HFFc6 (cell line): ENCODE results near the gene CKB. TPM values are rescaled to one million over a fixed set of nuclear protein-coding genes. Genes with fewer than 3 reads are reported as not detected.

Experiments used
- DNase-seq: peaks from one replicate; pipeline ENCODE4 v3.0.0-alpha.2; 2018
- H3K27ac Mint-ChIP-seq: 2 replicates; pipeline ENCODE4 v1.8.0; 2020; ENCODE audit warnings: mild to moderate bottlenecking, mixed read lengths
- H3K27me3 Mint-ChIP-seq: 2 replicates; pipeline ENCODE4 v1.8.0; 2021; ENCODE audit warnings: mild to moderate bottlenecking, moderate library complexity, mixed read lengths; ENCODE audit not compliant: insufficient read depth
- H3K36me3 Mint-ChIP-seq: 2 replicates; pipeline ENCODE4 v1.8.0; 2021; ENCODE audit warnings: low read depth, mixed read lengths
- H3K4me1 Mint-ChIP-seq: 2 replicates; pipeline ENCODE4 v1.8.0; 2020; ENCODE audit warnings: low read depth, mixed read lengths
- H3K4me3 Mint-ChIP-seq: 2 replicates; pipeline ENCODE4 v1.8.0; 2020; ENCODE audit warnings: mild to moderate bottlenecking, moderate library complexity, mixed read lengths
- H3K9me3 Mint-ChIP-seq: 2 replicates; pipeline ENCODE4 v1.8.0; 2020; ENCODE audit warnings: mild to moderate bottlenecking, mixed read lengths
- total RNA-seq, 6 experiments: library from RNA; stranded (reverse); fragmentation: NEBNext Ultra II Directional; extraction: Animal tissue kit (Norgen Biotek cat#: 25700); gene quantifications; 2 replicates in 1 of 6; 3 replicates in 5 of 6; pipeline ENCODE4 v1.2.3, GENCODE V29; 2021
- TF ChIP-seq, protein P1 (sequence below): fragments of 200-600 bp; sonication (generic); IDR thresholded peaks from 2 replicates; pipeline ENCODE4 v1.5.0; 2021; ENCODE audit warnings: antibody characterized with exemption, mild to moderate bottlenecking

The CKB gene
- total RNA-seq, 6 experiments from 2014 or later = 16.6 to 31.3 (median 19.4) TPM

DNA sequence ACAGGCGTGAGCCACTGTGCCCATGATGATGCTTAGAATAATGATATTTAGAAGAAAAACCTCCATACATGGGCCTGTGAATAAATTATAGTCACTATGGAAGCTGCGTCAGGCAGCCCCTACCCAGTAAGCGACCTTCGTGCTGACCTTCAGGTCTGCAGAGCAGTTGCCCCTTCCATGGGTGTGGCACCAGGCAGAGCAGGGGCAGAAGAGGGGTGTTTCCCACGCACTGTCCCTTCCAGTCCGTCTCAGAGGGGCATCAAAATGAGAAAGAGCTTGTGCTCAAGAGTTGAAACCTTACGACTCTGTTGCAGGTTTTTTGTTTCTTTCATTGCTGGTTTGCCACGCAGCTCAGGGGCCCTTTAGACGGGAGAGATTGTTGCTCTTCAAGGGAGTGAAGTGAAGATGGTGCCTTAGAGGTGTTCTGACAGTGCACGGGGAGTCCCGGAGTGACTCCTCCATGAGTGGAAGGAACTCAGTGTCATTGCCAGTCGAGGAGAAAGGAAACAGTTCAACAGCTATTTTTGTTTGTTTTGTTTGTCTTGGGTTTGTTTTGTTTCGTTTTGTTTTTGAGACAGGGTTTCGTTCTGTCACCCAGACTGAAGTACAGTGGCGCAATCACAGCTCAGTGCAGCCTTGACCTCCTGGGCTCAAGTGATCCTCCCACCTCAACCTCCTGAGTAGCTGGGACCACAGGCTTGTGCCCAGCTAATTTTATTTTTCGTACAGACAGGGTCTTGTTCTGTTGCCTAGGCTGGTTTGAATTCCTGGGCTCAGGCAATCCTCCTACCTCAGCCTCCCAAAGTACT, 13.9 kb downstream of the CKB start:
- Mint-ChIP-seq H3K36me3 (peaks cover 45% of the 10 kb centered on the region), H3K4me3 (no peak overlapping the region; the same call in 1 of the 2 replicates), H3K27me3 (peaks cover 15% of the 10 kb centered on the region), H3K9me3 (no peaks in the 10 kb centered on the region), H3K27ac (peak overlapping the region; percentile 4; the same call in 1 of the 2 replicates), H3K4me1 (no peaks in the 10 kb centered on the region)
- TF ChIP-seq, protein P1, sequence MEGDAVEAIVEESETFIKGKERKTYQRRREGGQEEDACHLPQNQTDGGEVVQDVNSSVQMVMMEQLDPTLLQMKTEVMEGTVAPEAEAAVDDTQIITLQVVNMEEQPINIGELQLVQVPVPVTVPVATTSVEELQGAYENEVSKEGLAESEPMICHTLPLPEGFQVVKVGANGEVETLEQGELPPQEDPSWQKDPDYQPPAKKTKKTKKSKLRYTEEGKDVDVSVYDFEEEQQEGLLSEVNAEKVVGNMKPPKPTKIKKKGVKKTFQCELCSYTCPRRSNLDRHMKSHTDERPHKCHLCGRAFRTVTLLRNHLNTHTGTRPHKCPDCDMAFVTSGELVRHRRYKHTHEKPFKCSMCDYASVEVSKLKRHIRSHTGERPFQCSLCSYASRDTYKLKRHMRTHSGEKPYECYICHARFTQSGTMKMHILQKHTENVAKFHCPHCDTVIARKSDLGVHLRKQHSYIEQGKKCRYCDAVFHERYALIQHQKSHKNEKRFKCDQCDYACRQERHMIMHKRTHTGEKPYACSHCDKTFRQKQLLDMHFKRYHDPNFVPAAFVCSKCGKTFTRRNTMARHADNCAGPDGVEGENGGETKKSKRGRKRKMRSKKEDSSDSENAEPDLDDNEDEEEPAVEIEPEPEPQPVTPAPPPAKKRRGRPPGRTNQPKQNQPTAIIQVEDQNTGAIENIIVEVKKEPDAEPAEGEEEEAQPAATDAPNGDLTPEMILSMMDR = no peak
- no peak for DNase-seq

DNA sequence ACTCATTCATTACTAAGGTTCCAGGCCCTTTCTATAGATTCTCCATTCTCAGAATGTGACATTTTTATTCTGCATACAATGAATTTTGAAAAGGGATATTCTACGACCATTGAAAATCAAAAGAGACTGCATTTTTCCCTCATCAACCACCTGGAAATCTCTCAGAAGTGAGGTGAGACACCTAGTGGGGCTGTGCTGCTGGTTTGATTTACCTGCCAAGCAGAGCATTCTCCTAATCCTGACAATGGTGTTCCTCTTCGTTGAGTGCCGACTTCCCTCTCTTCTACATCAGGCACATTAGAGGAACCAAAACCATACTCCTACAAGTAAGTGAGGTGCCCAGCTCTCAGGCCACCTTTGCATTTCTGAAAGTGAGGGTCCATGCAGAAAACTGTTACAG, 14.9 kb downstream of the CKB start:
- no peak for DNase-seq

DNA sequence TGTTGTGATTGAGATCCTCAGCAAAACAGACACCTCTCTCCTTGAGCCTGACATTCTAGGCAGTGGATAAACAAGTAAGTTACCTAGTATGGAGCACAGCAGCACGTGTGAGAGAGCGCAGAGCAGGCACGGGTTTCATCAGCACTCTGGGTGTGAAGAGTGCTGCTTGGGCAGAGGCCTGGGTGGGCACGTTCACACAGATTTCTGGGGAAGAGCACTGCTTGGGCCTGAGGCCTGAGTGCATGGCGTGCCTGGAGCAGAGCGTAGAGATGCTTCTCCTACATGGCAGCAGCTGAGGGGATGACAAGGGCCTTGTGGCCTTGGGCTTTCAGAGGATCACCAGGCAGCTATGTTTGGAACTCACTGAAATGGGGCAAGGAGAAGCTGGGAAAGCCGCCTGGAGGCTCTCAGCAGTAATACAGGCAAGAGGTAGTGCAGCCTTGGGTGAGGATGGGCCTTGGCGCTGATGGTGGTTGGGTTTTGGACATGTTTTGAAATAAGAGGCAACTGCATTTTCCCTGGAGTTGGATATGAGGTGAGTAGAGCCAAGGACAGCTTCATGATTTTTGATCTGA, 17.6 kb downstream of the CKB start:
- TF ChIP-seq, protein P1 = peak; percentile 47
- Mint-ChIP-seq H3K4me1 (peaks cover 13% of the 10 kb centered on the region), H3K36me3 (peaks cover 55% of the 10 kb centered on the region)

More for the DNA sequence above, 14.9 kb downstream of the CKB start:
- no peaks in the 10 kb centered on the region for H3K4me1 Mint-ChIP-seq
- H3K4me3 Mint-ChIP-seq = no peak overlapping the region
- H3K27ac Mint-ChIP-seq = no peak overlapping the region
- peaks cover 53% of the 10 kb centered on the region for H3K36me3 Mint-ChIP-seq
- H3K27me3 Mint-ChIP-seq = peaks cover 15% of the 10 kb centered on the region
- TF ChIP-seq, protein P1 = 0 out of 2 replicates have a peak, but pooled peaks have one; percentile 9
- no peaks in the 10 kb centered on the region for H3K9me3 Mint-ChIP-seq

DNA sequence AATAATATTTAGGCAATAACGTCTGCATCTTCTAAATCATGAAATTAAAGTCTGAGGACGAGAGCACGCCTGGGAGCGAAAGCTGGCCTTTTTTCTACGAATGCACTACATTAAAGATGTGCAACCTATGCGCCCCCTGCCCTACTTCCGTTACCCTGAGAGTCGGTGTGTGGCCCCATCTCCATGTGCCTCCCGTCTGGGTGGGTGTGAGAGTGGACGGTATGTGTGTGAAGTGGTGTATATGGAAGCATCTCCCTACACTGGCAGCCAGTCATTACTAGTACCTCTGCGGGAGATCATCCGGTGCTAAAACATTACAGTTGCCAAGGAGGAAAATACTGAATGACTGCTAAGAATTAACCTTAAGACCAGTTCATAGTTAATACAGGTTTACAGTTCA, 19.3 kb downstream of the CKB start:
- TF ChIP-seq, protein P1 = no peak
- no peaks in the 10 kb centered on the region for H3K9me3 Mint-ChIP-seq
- H3K4me3 Mint-ChIP-seq = no peak overlapping the region
- no peak for DNase-seq
- H3K27me3 Mint-ChIP-seq = peaks cover 11% of the 10 kb centered on the region
- peaks cover 18% of the 10 kb centered on the region for H3K4me1 Mint-ChIP-seq
- no peak overlapping the region for H3K27ac Mint-ChIP-seq
- peaks cover 43% of the 10 kb centered on the region for H3K36me3 Mint-ChIP-seq

More for the DNA sequence above, 17.6 kb downstream of the CKB start:
- H3K27ac Mint-ChIP-seq = peak overlapping the region; percentile 57
- DNase-seq = no peak
- no peak overlapping the region for H3K4me3 Mint-ChIP-seq
- H3K9me3 Mint-ChIP-seq = no peaks in the 10 kb centered on the region
- peaks cover 11% of the 10 kb centered on the region for H3K27me3 Mint-ChIP-seq

DNA sequence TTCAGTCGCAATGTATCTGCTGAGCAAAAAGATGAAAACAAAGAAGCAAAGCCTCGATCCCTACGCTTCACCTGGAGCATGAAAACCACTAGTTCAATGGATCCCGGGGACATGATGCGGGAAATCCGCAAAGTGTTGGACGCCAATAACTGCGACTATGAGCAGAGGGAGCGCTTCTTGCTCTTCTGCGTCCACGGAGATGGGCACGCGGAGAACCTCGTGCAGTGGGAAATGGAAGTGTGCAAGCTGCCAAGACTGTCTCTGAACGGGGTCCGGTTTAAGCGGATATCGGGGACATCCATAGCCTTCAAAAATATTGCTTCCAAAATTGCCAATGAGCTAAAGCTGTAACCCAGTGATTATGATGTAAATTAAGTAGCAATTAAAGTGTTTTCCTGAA, 19.8 kb downstream of the CKB start:
- H3K27me3 Mint-ChIP-seq = peaks cover 11% of the 10 kb centered on the region
- no peak for DNase-seq
- H3K27ac Mint-ChIP-seq = peak overlapping the region; percentile 14; the same call in 1 of the 2 replicates
- peaks cover 18% of the 10 kb centered on the region for H3K4me1 Mint-ChIP-seq
- TF ChIP-seq, protein P1 = no peak
- no peaks in the 10 kb centered on the region for H3K9me3 Mint-ChIP-seq
- H3K36me3 Mint-ChIP-seq = peaks cover 43% of the 10 kb centered on the region
- no peak overlapping the region for H3K4me3 Mint-ChIP-seq
